ENCODE measurements around the gene BAIAP2. TPM values are rescaled to one million over a fixed set of nuclear protein-coding genes. Genes with fewer than 3 reads are reported as not detected.
"Not testable (repeated sequence)": the region's sequence is repeated elsewhere in the genome, so short reads cannot be mapped to it uniquely, and the experiment has no call there.

Gene BAIAP2
- total RNA-seq, 2 donors from 2014 or later: 8.0 to 11.5 TPM

DNA sequence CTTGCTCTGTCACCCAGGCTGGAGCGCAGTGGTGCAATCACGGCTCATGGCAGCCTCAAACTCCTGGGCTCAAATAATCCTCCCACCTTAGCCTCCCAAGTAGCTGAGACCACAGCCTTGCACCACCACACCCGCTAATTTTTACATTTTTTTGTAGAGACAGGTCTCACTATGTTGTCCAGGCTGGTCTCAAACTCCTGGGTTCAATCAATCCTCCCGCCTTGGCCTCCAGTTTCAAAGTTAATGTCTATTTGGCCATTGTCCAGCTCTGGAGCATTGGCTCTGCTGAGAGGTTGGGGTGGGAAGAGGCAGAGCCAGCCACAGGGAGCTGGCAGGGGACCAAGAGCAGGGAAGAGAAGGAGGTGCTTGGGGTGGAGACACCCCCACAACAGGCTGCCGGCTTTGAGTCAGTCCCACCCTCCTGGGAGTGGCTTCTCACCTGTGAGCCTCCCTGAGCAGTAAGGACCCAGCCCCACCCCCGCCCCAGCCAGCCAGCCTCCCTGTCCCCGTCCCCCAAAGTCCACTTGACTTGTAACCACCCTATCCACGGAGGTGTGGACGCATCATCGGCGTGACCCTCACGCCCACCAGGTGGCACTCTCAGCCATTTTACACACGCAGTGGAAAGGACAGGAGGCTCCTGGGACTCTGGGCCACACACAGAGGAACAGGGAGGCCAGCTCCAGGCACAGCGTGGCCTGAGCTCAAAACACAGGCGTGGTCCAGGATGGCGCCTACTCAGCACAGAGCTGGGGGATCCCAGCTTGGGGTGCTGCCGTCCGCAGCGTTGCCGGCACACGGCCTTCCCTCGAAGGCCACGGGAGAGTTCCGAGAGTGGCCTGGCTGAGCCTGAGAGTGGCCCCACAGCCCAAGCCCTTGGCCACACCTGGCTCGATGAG is 107.6 kb downstream of the BAIAP2 start:
- TF ChIP-seq, protein P1, sequence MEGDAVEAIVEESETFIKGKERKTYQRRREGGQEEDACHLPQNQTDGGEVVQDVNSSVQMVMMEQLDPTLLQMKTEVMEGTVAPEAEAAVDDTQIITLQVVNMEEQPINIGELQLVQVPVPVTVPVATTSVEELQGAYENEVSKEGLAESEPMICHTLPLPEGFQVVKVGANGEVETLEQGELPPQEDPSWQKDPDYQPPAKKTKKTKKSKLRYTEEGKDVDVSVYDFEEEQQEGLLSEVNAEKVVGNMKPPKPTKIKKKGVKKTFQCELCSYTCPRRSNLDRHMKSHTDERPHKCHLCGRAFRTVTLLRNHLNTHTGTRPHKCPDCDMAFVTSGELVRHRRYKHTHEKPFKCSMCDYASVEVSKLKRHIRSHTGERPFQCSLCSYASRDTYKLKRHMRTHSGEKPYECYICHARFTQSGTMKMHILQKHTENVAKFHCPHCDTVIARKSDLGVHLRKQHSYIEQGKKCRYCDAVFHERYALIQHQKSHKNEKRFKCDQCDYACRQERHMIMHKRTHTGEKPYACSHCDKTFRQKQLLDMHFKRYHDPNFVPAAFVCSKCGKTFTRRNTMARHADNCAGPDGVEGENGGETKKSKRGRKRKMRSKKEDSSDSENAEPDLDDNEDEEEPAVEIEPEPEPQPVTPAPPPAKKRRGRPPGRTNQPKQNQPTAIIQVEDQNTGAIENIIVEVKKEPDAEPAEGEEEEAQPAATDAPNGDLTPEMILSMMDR (IDR thresholded peaks at IDR 0.05): peak; percentile 69 to 87 (median 75)
- no peak for TF ChIP-seq POLR2A (IDR thresholded peaks at IDR 0.05)
- Histone ChIP-seq H3K4me3 (no peak overlapping the region), H3K4me1 (peaks cover 13% of the 10 kb centered on the region), H3K36me3 (replicated peaks in 1 of 2; ENCODE audit: insufficient read depth in 1 of 2, low read depth in 2 of 2) (no peaks in the 10 kb centered on the region), H3K27me3 (no peaks in the 10 kb centered on the region), H3K27ac (no peak overlapping the region), H3K9me3 (no peaks in the 10 kb centered on the region)
- ATAC-seq: peak; percentile 92
- peak; percentile 87 to 91 (median 88) for DNase-seq
- intact Hi-C loops (cut with DNase I): loop anchor here (5.0 to 10.0 kb wide), 2 partner anchors 55 to 92 kb away; partner anchors contain the start of genes NDUFAF8 and TEPSIN
- WGBS, 2 donors: 29 to 49% methylated on average over 7 to 25 of the region's 25 CpGs

- WGBS, 2 donors: 54 to 92% methylated on average over 2 to 10 of the region's 11 CpGs
- peak; percentile 6 for ATAC-seq
These were observed 108.2 kb downstream of the BAIAP2 start for GRCh38 chr17:81143200-81143527.

DNA sequence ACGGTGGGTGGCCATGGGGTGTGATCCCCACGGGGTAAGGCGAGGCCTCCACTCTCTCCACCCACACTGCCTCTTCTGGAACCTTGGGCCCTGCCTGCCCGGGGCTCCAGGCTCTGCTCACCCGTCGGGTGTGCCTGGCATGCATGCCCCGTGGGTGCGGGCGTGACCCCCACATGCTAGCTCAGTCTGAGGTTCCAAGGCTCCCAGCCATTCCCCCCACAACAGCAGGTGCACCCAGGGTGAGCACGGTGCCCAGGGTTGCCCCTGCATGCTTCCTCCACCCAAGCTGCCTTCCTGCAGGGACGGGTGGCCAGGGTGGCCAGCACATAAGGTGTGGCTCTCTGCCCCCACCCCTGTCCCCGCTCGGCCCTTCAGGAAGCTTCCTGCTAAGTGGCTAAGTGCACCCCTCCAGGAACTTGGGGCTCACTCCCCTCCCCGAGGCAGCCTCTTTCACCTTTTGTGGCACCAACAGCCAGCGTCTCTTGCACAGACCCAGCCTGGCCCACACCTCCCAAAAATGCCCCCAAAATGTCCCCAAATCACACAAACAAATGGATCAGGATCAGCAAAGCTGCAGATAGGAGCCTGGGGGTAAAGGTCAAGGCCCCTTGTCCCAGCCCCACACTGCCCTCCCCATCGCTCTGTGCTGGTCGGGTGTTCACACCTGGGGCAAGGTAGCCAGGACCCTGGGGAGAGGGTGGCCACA is 108.9 kb downstream of the BAIAP2 start:
- Histone ChIP-seq H3K4me1 (peaks cover 13% of the 10 kb centered on the region), H3K4me3 (no peak overlapping the region), H3K27me3 (no peaks in the 10 kb centered on the region), H3K9me3 (no peaks in the 10 kb centered on the region), H3K36me3 (replicated peaks in 1 of 2; ENCODE audit: insufficient read depth in 1 of 2, low read depth in 2 of 2) (no peaks in the 10 kb centered on the region), H3K27ac (no peak overlapping the region)
- 76 to 85% methylated on average over 11 to 16 of the region's 17 CpGs for WGBS, 2 donors
- DNase-seq (no peak), ATAC-seq (no peak)
- TF ChIP-seq POLR2A (IDR thresholded peaks at IDR 0.05): no peak
- TF ChIP-seq, protein P1 (IDR thresholded peaks at IDR 0.05): no peak
- intact Hi-C loops (cut with DNase I): loop anchor here (5.0 to 10.0 kb wide), 2 partner anchors 53 to 91 kb away; partner anchors contain the start of genes NDUFAF8 and TEPSIN

More at GRCh38 chr17:81143200-81143527, 108.2 kb downstream of the BAIAP2 start:
- intact Hi-C loops (cut with DNase I): loop anchor here (5.0 to 10.0 kb wide), 2 partner anchors 54 to 92 kb away; partner anchors contain the start of genes NDUFAF8 and TEPSIN
- Histone ChIP-seq H3K27me3 (no peaks in the 10 kb centered on the region), H3K4me3 (no peak overlapping the region), H3K4me1 (peaks cover 13% of the 10 kb centered on the region), H3K27ac (no peak overlapping the region), H3K36me3 (replicated peaks in 1 of 2; ENCODE audit: insufficient read depth in 1 of 2, low read depth in 2 of 2) (no peaks in the 10 kb centered on the region), H3K9me3 (no peaks in the 10 kb centered on the region)
- TF ChIP-seq, protein P1 (IDR thresholded peaks at IDR 0.05): no peak
- no peak for TF ChIP-seq POLR2A (IDR thresholded peaks at IDR 0.05)
- no peak for DNase-seq

GRCh38 chr17:81144423-81144781 is 109.5 kb downstream of the BAIAP2 start:
- 87 to 96% methylated on average over 9 to 14 of the region's 14 CpGs for WGBS, 2 donors
- Histone ChIP-seq H3K4me3 (no peak overlapping the region), H3K4me1 (peaks cover 13% of the 10 kb centered on the region), H3K36me3 (replicated peaks in 1 of 2; ENCODE audit: insufficient read depth in 1 of 2, low read depth in 2 of 2) (no peaks in the 10 kb centered on the region), H3K9me3 (no peaks in the 10 kb centered on the region), H3K27ac (no peak overlapping the region), H3K27me3 (no peaks in the 10 kb centered on the region)
- intact Hi-C loops (cut with DNase I): loop anchor here (5.0 to 10.0 kb wide), 2 partner anchors 53 to 90 kb away; partner anchors contain the start of genes NDUFAF8 and TEPSIN
- no peak for DNase-seq
- TF ChIP-seq, protein P1 (IDR thresholded peaks at IDR 0.05): no peak
- TF ChIP-seq POLR2A (IDR thresholded peaks at IDR 0.05): no peak
- no peak for ATAC-seq

- not testable (repeated sequence) for DNase-seq; ATAC-seq; H3K27me3 ChIP-seq; H3K9me3 ChIP-seq; H3K36me3 ChIP-seq (replicated peaks in 1 of 2; ENCODE audit: insufficient read depth in 1 of 2, low read depth in 2 of 2); H3K4me3 ChIP-seq; H3K27ac ChIP-seq
- intact Hi-C loops (cut with DNase I): loop anchor here (10.0 kb wide), 1 partner anchor 89 kb away; the partner anchor contains the start of genes NDUFAF8 and TEPSIN
- H3K4me1 ChIP-seq: peaks cover 13% of the 10 kb centered on the region
- WGBS, 2 donors: 81 to 86% methylated on average over 10 of the region's 10 CpGs
These were observed 111.3 kb downstream of the BAIAP2 start for GRCh38 chr17:81146208-81146607.
